Ishikawa (cell line): ENCODE data around the gene CACHD1.

Source experiments
- CEBPB ChIP-seq: IDR thresholded peaks from 2 replicates; pipeline ENCODE4 v1.6.1; 2012
- CREB1 ChIP-seq: IDR thresholded peaks from 2 replicates; pipeline ENCODE4 v1.6.1; 2012; ENCODE audit warnings: low read depth
- EGR1 ChIP-seq: IDR thresholded peaks from 2 replicates; pipeline ENCODE4 v1.6.1; 2012
- EP300 ChIP-seq: IDR thresholded peaks from 2 replicates; pipeline ENCODE4 v1.6.1; 2012; ENCODE audit warnings: borderline replicate concordance
- FOXM1 ChIP-seq: IDR thresholded peaks from 2 replicates; pipeline ENCODE4 v1.6.1; 2012; ENCODE audit warnings: low read depth, borderline replicate concordance
- MAX ChIP-seq: IDR thresholded peaks from 2 replicates; pipeline ENCODE4 v1.6.1; 2012
- NFIC ChIP-seq: IDR thresholded peaks from 2 replicates; pipeline ENCODE4 v1.6.1; 2012
- RAD21 ChIP-seq: IDR thresholded peaks from 2 replicates; pipeline ENCODE4 v1.6.1; 2012; ENCODE audit warnings: low read depth
- REST ChIP-seq: IDR thresholded peaks from 2 replicates; pipeline ENCODE4 v1.6.1; 2012; ENCODE audit warnings: low read depth, mild to moderate bottlenecking
- TAF1 ChIP-seq: IDR thresholded peaks from 2 replicates; pipeline ENCODE4 v1.6.1; 2012; ENCODE audit warnings: low read depth, mild to moderate bottlenecking
- TCF12 ChIP-seq: IDR thresholded peaks from 2 replicates; pipeline ENCODE4 v1.6.1; 2012; ENCODE audit warnings: low read depth
- TEAD4 ChIP-seq: IDR thresholded peaks from 2 replicates; pipeline ENCODE4 v1.6.1; 2012
- USF1 ChIP-seq: IDR thresholded peaks from 2 replicates; pipeline ENCODE4 v1.6.1; 2012
- YY1 ChIP-seq: IDR thresholded peaks from 2 replicates; pipeline ENCODE4 v1.6.1; 2012; ENCODE audit warnings: low read depth
- ZBTB7A ChIP-seq: IDR thresholded peaks from 2 replicates; pipeline ENCODE4 v1.6.1; 2012; ENCODE audit warnings: low read depth

Gene CACHD1

GRCh38 chr1:64494659-64495058, 24.7 kb downstream of the CACHD1 start:
- no peak for TF ChIP-seq FOXM1
- TF ChIP-seq ZBTB7A: no peak
- TF ChIP-seq EGR1: no peak
- no peak for TF ChIP-seq TAF1
- no peak for TF ChIP-seq YY1
- TF ChIP-seq RAD21: no peak
- TF ChIP-seq NFIC: no peak
- TF ChIP-seq MAX: no peak
- TF ChIP-seq TEAD4: no peak
- TF ChIP-seq USF1: no peak
- no peak for TF ChIP-seq EP300
- TF ChIP-seq CREB1: no peak
- TF ChIP-seq CEBPB: no peak

GRCh38 chr1:64495878-64496277, 25.9 kb downstream of the CACHD1 start:
- TF ChIP-seq ZBTB7A (no peak), RAD21 (no peak), CEBPB (no peak), NFIC (peak; percentile 9; the same call in 1 of the 2 replicates), EGR1 (no peak)

GRCh38 chr1:64496606-64497005, 26.7 kb downstream of the CACHD1 start:
- TF ChIP-seq CREB1: no peak
- TF ChIP-seq NFIC: no peak
- no peak for TF ChIP-seq TEAD4
- no peak for TF ChIP-seq TCF12
- no peak for TF ChIP-seq TAF1
- TF ChIP-seq RAD21: no peak

GRCh38 chr1:64497088-64497883, 27.4 kb downstream of the CACHD1 start:
- TF ChIP-seq YY1 (no peak), RAD21 (no peak), EP300 (no peak), MAX (no peak), TAF1 (no peak), USF1 (no peak), EGR1 (no peak), TEAD4 (no peak), REST (no peak), TCF12 (no peak), NFIC (no peak), CEBPB (no peak), CREB1 (no peak), FOXM1 (no peak), ZBTB7A (no peak)

GRCh38 chr1:64498325-64498724, 28.4 kb downstream of the CACHD1 start:
- no peak for TF ChIP-seq TAF1
- TF ChIP-seq MAX: no peak
- no peak for TF ChIP-seq CREB1
- no peak for TF ChIP-seq NFIC
- no peak for TF ChIP-seq REST
- TF ChIP-seq ZBTB7A: no peak
- TF ChIP-seq RAD21: no peak
- no peak for TF ChIP-seq EGR1
- no peak for TF ChIP-seq CEBPB
- no peak for TF ChIP-seq TEAD4
- TF ChIP-seq USF1: no peak
- TF ChIP-seq YY1: no peak
- no peak for TF ChIP-seq TCF12
- no peak for TF ChIP-seq EP300
- TF ChIP-seq FOXM1: no peak
